Measurements from ENCODE around the gene SLC2A9.

The SLC2A9 gene

DNA sequence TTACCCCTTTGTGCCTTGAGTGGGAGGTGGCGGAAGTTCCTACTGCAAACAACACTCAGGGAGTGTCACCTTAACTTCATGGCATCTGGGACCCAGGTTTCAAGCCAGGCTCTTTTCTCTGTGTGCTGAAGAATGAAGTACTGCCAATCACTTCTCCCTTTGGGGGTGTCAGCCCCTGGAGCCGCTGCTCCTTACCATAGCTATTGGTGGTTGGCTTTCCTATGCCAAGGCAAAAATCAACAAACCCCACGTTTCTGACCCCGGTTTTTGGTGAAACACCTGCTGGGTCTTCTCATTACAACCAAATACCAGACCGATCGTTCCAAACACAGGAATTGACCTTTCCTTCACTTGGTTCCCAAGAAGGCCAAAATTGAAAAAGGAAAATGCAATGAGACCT, 19.7 kb upstream of the SLC2A9 start:
- DNase-seq: no peak

DNA sequence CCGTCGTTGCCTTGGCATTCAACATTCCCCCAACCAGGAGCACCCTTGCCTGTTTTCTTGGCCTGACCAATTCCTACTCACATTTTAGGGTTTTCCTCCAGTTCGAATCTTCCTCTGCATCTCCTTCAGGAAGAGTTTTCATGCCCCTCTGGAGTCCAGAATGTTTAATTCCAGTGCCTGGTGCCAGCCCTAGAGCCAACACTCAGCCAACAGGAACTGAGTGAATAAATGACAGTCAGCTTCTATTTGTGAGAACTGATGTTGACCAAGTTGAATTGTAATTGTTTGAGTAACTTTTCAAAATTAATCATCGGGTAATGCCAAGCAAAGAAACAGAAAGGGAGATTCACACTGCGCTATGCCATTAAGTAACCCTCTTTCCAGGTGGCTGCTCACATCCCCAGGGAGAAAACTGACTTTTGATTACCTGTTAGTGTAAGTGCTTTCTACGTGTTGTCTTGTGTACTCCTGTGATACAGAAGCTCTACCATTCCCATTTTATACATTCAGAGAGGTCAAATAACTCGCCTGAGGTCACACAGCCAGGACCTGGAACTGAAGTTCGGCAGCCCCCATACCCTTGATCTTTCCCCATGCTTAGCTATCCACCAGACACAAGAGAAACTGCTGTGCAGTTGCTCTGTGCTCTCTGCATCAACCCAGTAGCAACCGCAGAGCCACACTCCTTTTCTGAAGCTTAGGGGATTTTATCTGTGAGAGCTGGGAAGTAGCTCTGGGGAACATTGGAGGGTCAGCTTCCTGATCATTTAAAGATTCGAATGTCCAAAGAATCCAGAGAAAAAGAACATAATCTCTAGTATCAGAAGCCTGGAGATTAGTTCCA, 19.0 kb upstream of the SLC2A9 start:
- no peak for DNase-seq

- no peak for DNase-seq
Observed at GRCh38 chr4:10036807-10037342, 15.6 kb upstream of the SLC2A9 start.

DNA sequence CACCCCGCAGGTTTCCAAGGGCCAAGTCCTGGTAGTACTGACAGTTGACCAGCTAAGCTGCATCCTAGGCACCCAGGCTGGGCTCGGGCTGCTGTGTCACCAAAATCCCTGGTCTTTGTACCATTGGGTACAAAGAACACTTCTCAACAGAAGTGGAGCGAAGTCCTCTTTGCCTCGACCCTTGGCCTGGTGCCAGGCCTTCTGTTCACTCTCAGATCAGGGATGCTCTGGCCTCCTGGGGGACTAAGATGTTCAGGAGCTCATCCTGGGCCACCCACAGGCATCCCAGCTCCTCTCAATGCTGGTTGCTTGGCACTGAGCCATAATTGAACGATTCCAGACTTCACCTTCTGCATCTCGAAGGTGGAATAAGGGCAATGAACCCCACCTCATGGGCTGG, 13.8 kb upstream of the SLC2A9 start:
- no peak for DNase-seq

DNA sequence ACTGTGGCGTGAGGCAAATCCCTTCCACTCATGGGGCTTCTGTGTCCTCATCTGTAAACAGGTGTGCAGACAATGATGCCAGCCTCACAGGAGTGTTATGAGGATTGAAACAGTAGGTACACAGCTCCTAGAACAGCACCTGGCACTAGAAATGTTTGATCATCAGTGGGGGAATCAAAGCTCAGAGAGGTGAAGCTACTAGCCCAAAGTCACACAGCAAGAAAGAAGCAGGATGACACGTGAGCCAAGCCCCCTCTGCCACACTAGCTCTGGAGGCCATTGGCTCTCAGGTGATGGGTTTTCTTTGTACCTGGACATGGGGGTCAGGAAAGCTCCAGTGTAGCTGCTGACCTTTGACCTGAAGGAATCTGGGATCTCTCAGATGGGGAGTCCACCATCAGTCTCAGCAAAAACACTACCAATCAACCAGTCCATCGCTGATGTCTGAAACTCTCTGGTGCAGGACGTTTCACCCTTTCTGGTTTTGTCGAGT, 13.4 kb upstream of the SLC2A9 start:
- DNase-seq: no peak

DNA sequence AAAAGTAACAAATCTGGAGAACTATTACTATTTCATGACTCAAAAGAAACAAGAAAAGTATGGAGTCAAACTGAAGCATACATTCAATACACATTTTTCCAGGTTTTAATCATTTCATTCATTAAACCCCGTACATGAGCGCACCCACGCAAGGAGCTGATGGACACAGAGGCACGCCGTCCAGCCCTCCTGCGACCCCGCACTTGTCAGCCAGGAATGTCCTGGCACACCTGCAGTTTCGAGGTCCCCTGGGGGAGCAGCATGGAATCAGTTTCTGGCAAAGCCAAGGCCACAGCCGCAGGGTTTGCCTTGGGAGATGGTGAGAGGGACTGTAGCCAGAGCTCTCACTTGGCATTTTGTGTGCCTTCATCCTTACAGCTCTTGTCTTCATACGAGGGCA, 12.8 kb upstream of the SLC2A9 start:
- DNase-seq: no peak

DNA sequence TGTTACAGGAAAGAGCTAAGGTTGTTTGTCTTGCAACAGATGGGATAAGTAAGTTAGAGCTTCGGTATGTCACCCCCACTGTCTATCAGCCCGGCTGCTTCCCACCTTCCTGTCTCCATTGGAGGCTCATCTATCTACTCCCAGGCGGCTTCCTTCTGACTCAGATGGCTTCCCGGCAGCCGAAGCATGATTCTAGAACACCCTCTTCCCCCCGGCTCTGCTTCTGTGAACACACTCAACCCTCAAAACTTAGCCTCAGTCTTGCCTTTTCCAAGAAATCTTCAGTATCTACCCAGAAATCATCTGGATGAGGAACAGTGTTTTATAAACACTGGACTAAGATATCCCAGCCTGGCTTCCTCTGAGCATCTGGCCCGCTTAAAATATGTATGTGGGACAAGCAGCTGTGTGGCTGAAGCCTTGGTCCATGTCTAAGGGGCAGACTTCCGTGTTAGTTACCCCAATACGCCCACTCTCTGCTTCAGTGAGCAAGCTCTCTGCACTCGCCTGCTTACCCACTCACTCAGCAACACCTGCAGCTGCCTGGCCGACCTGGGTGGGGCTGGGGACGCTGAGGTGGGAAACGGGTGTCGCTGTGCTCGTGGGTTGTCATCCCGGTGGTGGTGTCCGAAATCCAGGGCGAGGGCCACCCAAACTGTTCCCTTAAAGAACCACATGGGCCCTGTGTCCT, 12.0 kb upstream of the SLC2A9 start:
- DNase-seq: no peak

- no peak for DNase-seq
Observed at GRCh38 chr4:10032625-10033024, 11.3 kb upstream of the SLC2A9 start.

GRCh38 chr4:10031668-10032590, 10.6 kb upstream of the SLC2A9 start:
- DNase-seq: no peak

DNA sequence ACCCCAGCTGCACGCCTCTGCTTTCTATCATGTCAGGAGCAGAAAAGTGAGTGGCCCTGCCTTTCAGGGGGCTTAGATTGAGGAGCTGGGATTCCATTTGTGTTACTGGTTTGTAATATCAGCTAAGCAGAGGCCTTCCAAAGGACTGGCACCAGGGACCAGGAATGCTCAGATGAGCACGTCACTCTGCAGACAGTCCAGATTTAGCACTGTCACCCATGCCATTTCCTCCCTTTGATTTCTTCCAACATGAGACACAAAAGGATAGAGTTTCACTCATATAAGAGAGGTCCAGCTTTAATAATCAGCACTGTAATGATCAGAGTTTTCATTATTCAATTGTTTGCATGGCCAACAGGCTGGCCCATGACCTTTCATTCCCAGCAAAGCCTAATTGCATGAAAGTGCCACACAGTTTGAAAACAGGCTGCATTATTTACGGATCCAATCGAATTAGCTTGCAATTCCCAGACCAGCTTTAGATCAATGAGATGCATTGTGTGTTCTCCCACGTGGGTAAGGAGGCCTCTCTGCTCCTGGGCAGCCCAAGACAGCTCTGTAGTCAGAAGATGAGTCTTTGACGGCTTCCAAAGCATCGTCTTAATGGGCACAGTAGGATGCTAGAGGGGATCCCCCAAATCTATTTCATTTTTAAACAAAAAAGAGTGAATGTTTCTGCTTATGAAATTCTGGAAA, 9.8 kb upstream of the SLC2A9 start:
- no peak for DNase-seq

GRCh38 chr4:10029403-10029802, 8.1 kb upstream of the SLC2A9 start:
- no peak for DNase-seq

GRCh38 chr4:10028910-10029309, 7.6 kb upstream of the SLC2A9 start:
- no peak for DNase-seq

DNA sequence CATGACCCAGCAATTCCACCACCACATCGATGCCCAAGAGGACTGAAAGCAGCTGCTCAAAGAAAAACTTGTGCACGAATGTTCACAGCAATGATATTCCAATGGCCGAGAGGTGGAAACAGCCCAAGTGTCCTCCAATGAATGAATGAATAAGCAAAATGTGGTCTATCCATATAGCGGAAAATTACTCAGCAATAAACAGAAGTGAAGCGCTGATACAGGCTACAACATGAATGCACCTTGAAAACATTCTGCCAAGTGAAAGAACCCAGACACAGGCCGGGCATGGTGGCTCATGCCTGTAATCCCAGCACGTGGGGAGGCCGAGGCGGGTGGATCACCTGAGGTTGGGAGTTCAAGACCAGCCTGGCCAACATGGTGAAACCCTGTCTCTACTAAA, 5.2 kb upstream of the SLC2A9 start:
- DNase-seq: no peak

DNA sequence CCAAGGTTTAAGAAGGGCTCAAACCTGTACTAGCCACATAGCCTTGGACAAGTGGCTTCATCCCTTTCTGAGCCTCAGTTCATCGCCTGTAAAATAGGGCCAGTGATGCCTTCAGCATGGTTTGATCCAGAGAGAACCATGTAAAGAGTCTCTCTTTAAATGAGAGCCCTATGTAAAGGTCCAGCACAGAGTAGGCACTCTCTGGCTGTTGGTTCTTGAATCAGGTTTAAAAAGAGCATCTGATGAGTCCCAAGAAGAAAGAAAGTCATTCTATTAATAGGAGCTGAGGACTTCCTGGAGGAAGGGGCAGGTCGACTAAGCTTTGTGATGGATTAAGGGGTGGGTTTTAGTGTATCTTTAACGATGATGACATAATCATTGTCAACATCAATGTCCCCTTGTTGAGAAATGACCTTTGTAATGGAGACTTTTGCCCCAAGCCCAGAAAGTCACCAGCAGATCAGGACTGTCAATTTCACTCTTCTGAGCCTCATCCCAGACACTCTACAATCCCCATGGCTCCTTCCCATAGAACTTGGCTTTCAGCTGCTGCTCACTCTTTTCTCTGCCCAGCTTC, 4.0 kb upstream of the SLC2A9 start:
- DNase-seq: no peak

GRCh38 chr4:10024303-10024702, 3.0 kb upstream of the SLC2A9 start:
- no peak for DNase-seq

GRCh38 chr4:10023806-10024205, 2.5 kb upstream of the SLC2A9 start:
- no peak for DNase-seq

- DNase-seq: no peak
Observed at GRCh38 chr4:10023050-10023419, 1.7 kb upstream of the SLC2A9 start.

- DNase-seq: no peak
Observed at GRCh38 chr4:10022346-10023049, 1.2 kb upstream of the SLC2A9 start.

DNA sequence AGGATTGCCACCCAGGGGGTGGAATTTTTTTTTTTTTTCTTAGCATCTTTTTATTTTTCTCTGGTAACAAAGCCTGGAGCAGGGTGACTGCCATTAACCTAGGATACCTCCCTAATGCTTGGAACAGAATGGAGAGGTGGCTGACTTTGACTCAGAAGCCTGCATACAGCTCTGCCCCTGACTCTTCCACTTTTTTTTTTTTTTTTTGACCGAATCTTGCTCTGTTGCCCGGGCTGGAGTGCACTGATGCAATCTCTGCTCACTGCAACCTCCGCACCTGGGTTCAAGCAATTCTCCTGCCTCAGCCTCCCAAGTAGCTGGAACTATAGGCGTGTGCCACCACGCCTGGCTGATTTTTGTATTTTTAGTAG, 341 bp upstream of the SLC2A9 start:
- DNase-seq: no peak

GRCh38 chr4:10020106-10020505, 1.2 kb downstream of the SLC2A9 start:
- no peak for DNase-seq

DNA sequence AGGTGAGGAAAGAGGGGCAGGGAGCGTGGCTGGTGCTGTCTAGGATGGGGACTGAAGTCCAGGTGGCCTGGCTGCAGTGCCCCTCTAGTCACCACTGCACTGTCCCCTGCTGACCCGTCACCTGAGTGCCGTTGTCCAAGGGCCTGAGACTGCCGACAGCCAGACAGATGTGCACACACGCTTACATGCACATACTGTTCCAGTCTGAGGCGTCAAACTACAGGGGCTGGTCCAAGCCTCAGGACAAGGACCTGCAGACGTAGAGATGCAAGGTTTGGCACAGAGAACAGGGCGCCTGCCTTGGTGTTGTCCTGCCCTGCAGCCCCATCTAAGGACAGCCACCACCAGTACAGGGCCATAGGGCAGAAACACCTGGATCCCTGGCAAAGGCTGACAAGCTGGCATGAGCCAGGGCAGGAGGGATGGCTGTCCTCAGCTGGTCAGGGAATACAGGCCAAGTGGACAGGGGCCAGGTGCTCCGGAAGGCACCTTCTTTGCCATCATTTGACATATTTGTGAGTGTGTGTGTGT, 1.7 kb downstream of the SLC2A9 start:
- no peak for DNase-seq
